ENCODE measurements around the gene SFTPB. TPM values are rescaled to one million over a fixed set of nuclear protein-coding genes. Genes with fewer than 3 reads are reported as not detected.

The SFTPB gene
- total RNA-seq, 3 donors from 2014 or later, result 3.7 TPM; not detected in 2

- intact Hi-C loops (cut with DNase I; ENCODE audit: low total_unique reads), result no loop called here
- TF ChIP-seq CTCF (IDR thresholded peaks at IDR 0.05), result no peak
- TF ChIP-seq POLR2A (IDR thresholded peaks at IDR 0.05), result no peak
- no peak for TF ChIP-seq POLR2AphosphoS5 (IDR thresholded peaks at IDR 0.05)
- Histone ChIP-seq H3K4me3 (no peak overlapping the region), H3K27ac (no peak overlapping the region), H3K36me3 (no peaks in the 10 kb centered on the region), H3K4me1 (no peaks in the 10 kb centered on the region), H3K27me3 (no peaks in the 10 kb centered on the region), H3K9me3 (no peaks in the 10 kb centered on the region)
- no peak for DNase-seq (ENCODE audit: low spot score in 2 of 2)
These were observed 1.6 kb upstream of the SFTPB start for GRCh38 chr2:85669549-85669948.

- no peaks in the 10 kb centered on the region for H3K4me1 ChIP-seq
- DNase-seq (ENCODE audit: low spot score in 2 of 2), result no peak
- TF ChIP-seq POLR2A (IDR thresholded peaks at IDR 0.05) (no peak), POLR2AphosphoS5 (IDR thresholded peaks at IDR 0.05) (no peak), CTCF (IDR thresholded peaks at IDR 0.05) (no peak)
- no peak overlapping the region for H3K4me3 ChIP-seq
- H3K36me3 ChIP-seq, result no peaks in the 10 kb centered on the region
- H3K27ac ChIP-seq, result no peak overlapping the region
- no peaks in the 10 kb centered on the region for H3K27me3 ChIP-seq
- intact Hi-C loops (cut with DNase I; ENCODE audit: low total_unique reads), result no loop called here
- H3K9me3 ChIP-seq, result no peaks in the 10 kb centered on the region
These were observed 801 bp upstream of the SFTPB start for GRCh38 chr2:85668857-85669142.

- DNase-seq (ENCODE audit: low spot score in 2 of 2), result no peak
- intact Hi-C loops (cut with DNase I; ENCODE audit: low total_unique reads), result no loop called here
- H3K4me3 ChIP-seq, result no peak overlapping the region
- H3K4me1 ChIP-seq, result no peaks in the 10 kb centered on the region
- TF ChIP-seq POLR2A (IDR thresholded peaks at IDR 0.05) (no peak), POLR2AphosphoS5 (IDR thresholded peaks at IDR 0.05) (no peak), CTCF (IDR thresholded peaks at IDR 0.05) (no peak)
- no peak overlapping the region for H3K27ac ChIP-seq
- H3K9me3 ChIP-seq, result no peaks in the 10 kb centered on the region
- H3K27me3 ChIP-seq, result no peaks in the 10 kb centered on the region
- H3K36me3 ChIP-seq, result no peaks in the 10 kb centered on the region
These were observed 414 bp downstream of the SFTPB start for GRCh38 chr2:85667561-85668008.

- no peak for TF ChIP-seq CTCF (IDR thresholded peaks at IDR 0.05)
- no peak for TF ChIP-seq POLR2AphosphoS5 (IDR thresholded peaks at IDR 0.05)
- no peak for TF ChIP-seq POLR2A (IDR thresholded peaks at IDR 0.05)
- Histone ChIP-seq H3K36me3 (no peaks in the 10 kb centered on the region), H3K4me3 (no peak overlapping the region), H3K27ac (no peak overlapping the region), H3K9me3 (no peaks in the 10 kb centered on the region), H3K4me1 (no peaks in the 10 kb centered on the region), H3K27me3 (no peaks in the 10 kb centered on the region)
- no peak for DNase-seq (ENCODE audit: low spot score in 2 of 2)
- intact Hi-C loops (cut with DNase I; ENCODE audit: low total_unique reads), result no loop called here
These were observed 1.3 kb downstream of the SFTPB start for GRCh38 chr2:85666435-85667316.

GRCh38 chr2:85666016-85666415 is 2.0 kb downstream of the SFTPB start:
- DNase-seq (ENCODE audit: low spot score in 2 of 2), result no peak
- Histone ChIP-seq H3K4me1 (no peaks in the 10 kb centered on the region), H3K36me3 (no peaks in the 10 kb centered on the region), H3K9me3 (no peaks in the 10 kb centered on the region), H3K27ac (no peak overlapping the region), H3K27me3 (no peaks in the 10 kb centered on the region), H3K4me3 (no peak overlapping the region)
- TF ChIP-seq POLR2AphosphoS5 (IDR thresholded peaks at IDR 0.05) (no peak), POLR2A (IDR thresholded peaks at IDR 0.05) (no peak), CTCF (IDR thresholded peaks at IDR 0.05) (no peak)
- intact Hi-C loops (cut with DNase I; ENCODE audit: low total_unique reads), result no loop called here
